Kidney epithelial cell (primary cell): ENCODE results near the gene CEP128. TPM values are rescaled to one million over a fixed set of nuclear protein-coding genes. Genes with fewer than 3 reads are reported as not detected.

Experiments
- DNase-seq: peaks from one replicate; pipeline ENCODE4 v3.0.0-alpha.2; 2010; ENCODE audit warnings: low read depth
- H3K27me3 ChIP-seq: 2 replicates; pipeline ENCODE4 v1.6.0; 2011; ENCODE audit warnings: low read length; ENCODE audit not compliant: control insufficient read depth, insufficient read depth
- H3K36me3 ChIP-seq: 2 replicates; pipeline ENCODE4 v1.5.1; 2011; ENCODE audit warnings: low read length; ENCODE audit not compliant: control insufficient read depth, insufficient read depth
- H3K4me3 ChIP-seq: 2 replicates; pipeline ENCODE4 v1.5.1; 2011; ENCODE audit warnings: low read depth, mild to moderate bottlenecking, control low read depth, low read length
- CTCF ChIP-seq: IDR thresholded peaks from 2 replicates; pipeline ENCODE4 v1.5.1; 2011; ENCODE audit warnings: mild to moderate bottlenecking, moderate library complexity, low read length, control low read depth, inconsistent platforms; ENCODE audit not compliant: insufficient read depth, poor library complexity, severe bottlenecking
- total RNA-seq: library from RNA; depleted of rRNA; stranded (reverse); fragments of >200 nt; gene quantifications from 2 replicates; pipeline ENCODE4 v1.2.3, GENCODE V29; 2015

The CEP128 gene
- total RNA-seq, 1 donor from 2014 or later: 1.7 TPM

GRCh38 chr14:80781972-80782367, 159.6 kb downstream of the CEP128 start:
- Histone ChIP-seq H3K36me3 (no peaks in the 10 kb centered on the region), H3K27me3 (no peaks in the 10 kb centered on the region), H3K4me3 (no peak overlapping the region)
- no peak for TF ChIP-seq CTCF
- peak; percentile 58 for DNase-seq

DNA sequence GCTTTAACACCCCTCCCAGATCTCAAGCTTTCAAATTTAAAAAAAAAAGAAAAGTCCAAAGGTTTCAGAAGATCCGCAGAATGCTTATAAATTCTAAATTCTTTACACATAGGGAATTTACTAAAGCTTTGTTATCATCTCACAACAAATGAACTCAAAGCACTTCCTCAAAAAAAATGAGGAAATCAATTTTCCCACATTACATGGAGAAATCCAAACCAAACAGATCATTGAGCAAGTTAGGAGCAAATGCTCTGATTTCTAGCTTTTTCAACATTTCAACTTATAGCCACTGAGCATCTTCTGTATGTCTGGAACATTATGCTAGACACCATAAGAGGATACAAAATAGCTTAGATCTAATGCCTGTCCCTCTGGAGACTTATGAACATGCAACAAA, 161.0 kb downstream of the CEP128 start:
- TF ChIP-seq CTCF: no peak
- no peaks in the 10 kb centered on the region for H3K27me3 ChIP-seq
- H3K36me3 ChIP-seq: no peaks in the 10 kb centered on the region
- DNase-seq: no peak
- no peak overlapping the region for H3K4me3 ChIP-seq

GRCh38 chr14:80776657-80777056, 164.9 kb downstream of the CEP128 start:
- H3K27me3 ChIP-seq: no peaks in the 10 kb centered on the region
- TF ChIP-seq CTCF: no peak
- DNase-seq: no peak
- H3K36me3 ChIP-seq: no peaks in the 10 kb centered on the region
- no peak overlapping the region for H3K4me3 ChIP-seq

GRCh38 chr14:80776186-80776585, 165.4 kb downstream of the CEP128 start:
- Histone ChIP-seq H3K36me3 (no peaks in the 10 kb centered on the region), H3K27me3 (no peaks in the 10 kb centered on the region), H3K4me3 (no peak overlapping the region)
- DNase-seq: no peak
- no peak for TF ChIP-seq CTCF

- TF ChIP-seq CTCF: no peak
- Histone ChIP-seq H3K27me3 (no peaks in the 10 kb centered on the region), H3K36me3 (no peaks in the 10 kb centered on the region), H3K4me3 (no peak overlapping the region)
- DNase-seq: no peak
These were observed 169.0 kb downstream of the CEP128 start for GRCh38 chr14:80772504-80772903.

- TF ChIP-seq CTCF: no peak
- no peak overlapping the region for H3K4me3 ChIP-seq
- no peaks in the 10 kb centered on the region for H3K36me3 ChIP-seq
- no peaks in the 10 kb centered on the region for H3K27me3 ChIP-seq
- DNase-seq: no peak
These were observed 170.3 kb downstream of the CEP128 start for GRCh38 chr14:80771201-80771600.
